Smooth muscle cell (in vitro differentiated cells): ENCODE data around the gene IPCEF1. TPM values are rescaled to one million over a fixed set of nuclear protein-coding genes. Genes with fewer than 3 reads are reported as not detected.
"Not testable (repeated sequence)": the region's sequence is repeated elsewhere in the genome, so short reads cannot be mapped to it uniquely, and the experiment has no call there.

ENCODE experiments used
- DNase-seq: peaks from one replicate; lab custom pipeline; 2025; ENCODE audit not compliant: unreplicated experiment; lab: John Stamatoyannopoulos, UW
- H2AFZ ChIP-seq: fragments of 200-600 bp; sonication (generic); 2 replicates; pipeline ENCODE4 v1.6.0; 2016; ENCODE audit warnings: antibody characterized with exemption, low read depth, mild to moderate bottlenecking
- H3F3A ChIP-seq: fragments of 200-600 bp; sonication (generic); 2 replicates; pipeline ENCODE4 v1.6.0; 2017; ENCODE audit warnings: antibody characterized with exemption, low read depth
- H3K27ac ChIP-seq: fragments of 200-600 bp; sonication (generic); 2 replicates; pipeline ENCODE4 v1.5.1; 2016; ENCODE audit warnings: low read depth, mild to moderate bottlenecking
- H3K27me3 ChIP-seq: fragments of 200-600 bp; sonication (generic); 2 replicates; pipeline ENCODE4 v1.6.1; 2016; ENCODE audit warnings: low read depth, mild to moderate bottlenecking
- H3K36me3 ChIP-seq: fragments of 200-600 bp; sonication (generic); 2 replicates; pipeline ENCODE4 v1.5.1; 2016; ENCODE audit warnings: low read depth
- H3K4me1 ChIP-seq: fragments of 200-600 bp; sonication (generic); 2 replicates; pipeline ENCODE4 v1.5.1; 2016; ENCODE audit warnings: low read depth
- H3K4me2 ChIP-seq: fragments of 200-600 bp; sonication (generic); 2 replicates; pipeline ENCODE4 v1.6.0; 2016; ENCODE audit warnings: mild to moderate bottlenecking
- H3K4me3 ChIP-seq: fragments of 200-600 bp; sonication (generic); 2 replicates; pipeline ENCODE4 v1.5.1; 2016; ENCODE audit warnings: mild to moderate bottlenecking
- H3K79me2 ChIP-seq: fragments of 200-600 bp; sonication (generic); 2 replicates; pipeline ENCODE4 v1.6.0; 2016; ENCODE audit warnings: low read depth, mild to moderate bottlenecking
- H3K9ac ChIP-seq: fragments of 200-600 bp; sonication (generic); 2 replicates; pipeline ENCODE4 v1.6.0; 2016; ENCODE audit warnings: low read depth
- H3K9me3 ChIP-seq: fragments of 200-600 bp; sonication (generic); replicated peaks from 2 replicates; pipeline ENCODE4 v1.5.1; 2016; ENCODE audit warnings: low read depth
- H4K20me1 ChIP-seq: fragments of 200-600 bp; sonication (generic); 2 replicates; pipeline ENCODE4 v1.6.0; 2016; ENCODE audit warnings: low read depth
- CTCF ChIP-seq: fragments of 200-600 bp; sonication (generic); IDR thresholded peaks from 2 replicates; pipeline ENCODE4 v1.5.1; 2017; ENCODE audit warnings: borderline replicate concordance, mild to moderate bottlenecking, antibody characterized with exemption; ENCODE audit not compliant: insufficient read depth, poor library complexity, severe bottlenecking
- WGBS: methylation state at CpG from one replicate; pipeline ENCODE4 v1.1.7; 2016; ENCODE audit warnings: low lambda C conversion rate; 5-methylcytosine and 5-hydroxymethylcytosine counted together
- polyA plus RNA-seq: library from polyadenylated mRNA; unstranded; fragments of >200 nt; fragmentation: Nextera tagmentation; extraction: Ambion mirVana; gene quantifications from 2 replicates; pipeline ENCODE4 v1.2.1, GENCODE V29; 2016
- total RNA-seq: library from RNA; depleted of rRNA; stranded (reverse); fragments of >200 nt; gene quantifications from 2 replicates; pipeline ENCODE4 v1.2.3, GENCODE V29; 2014

Gene IPCEF1
- total and polyA plus RNA-seq, 2 experiments from 2014 or later, result 0.04 TPM; not detected in 1

GRCh38 chr6:154316131-154316530 lies 40.5 kb downstream of the IPCEF1 start:
- WGBS, result 88% methylated on average over 1 of the region's 1 CpG
- no peak for DNase-seq
- H3K27me3 ChIP-seq, result no peaks in the 10 kb centered on the region

GRCh38 chr6:154314084-154314483 lies 42.5 kb downstream of the IPCEF1 start:
- no peaks in the 10 kb centered on the region for H3K27me3 ChIP-seq
- H2AFZ ChIP-seq, result no peak overlapping the region
- no peak overlapping the region for H3K27ac ChIP-seq
- H3K9me3 ChIP-seq, result no peaks in the 10 kb centered on the region
- no peaks in the 10 kb centered on the region for H3K36me3 ChIP-seq
- DNase-seq, result no peak
- no peak for TF ChIP-seq CTCF
- H3K4me1 ChIP-seq, result peaks cover 13% of the 10 kb centered on the region
- H3K4me2 ChIP-seq, result no peak overlapping the region
- H3K9ac ChIP-seq, result no peak overlapping the region
- H3F3A ChIP-seq, result peaks cover 9% of the 10 kb centered on the region
- no peaks in the 10 kb centered on the region for H4K20me1 ChIP-seq
- no peaks in the 10 kb centered on the region for H3K79me2 ChIP-seq
- 79% methylated on average over 1 of the region's 1 CpG for WGBS
- H3K4me3 ChIP-seq, result no peak overlapping the region

More at GRCh38 chr6:154316131-154316530, 40.5 kb downstream of the IPCEF1 start:
- no peaks in the 10 kb centered on the region for H4K20me1 ChIP-seq
- no peak overlapping the region for H3K9ac ChIP-seq
- H3K27ac ChIP-seq, result no peak overlapping the region
- H3K4me2 ChIP-seq, result no peak overlapping the region
- H3K36me3 ChIP-seq, result no peaks in the 10 kb centered on the region
- H3F3A ChIP-seq, result peaks cover 16% of the 10 kb centered on the region
- TF ChIP-seq CTCF, result no peak
- H3K4me3 ChIP-seq, result no peak overlapping the region
- peaks cover 23% of the 10 kb centered on the region for H3K4me1 ChIP-seq
- no peaks in the 10 kb centered on the region for H3K79me2 ChIP-seq
- no peak overlapping the region for H2AFZ ChIP-seq
- no peaks in the 10 kb centered on the region for H3K9me3 ChIP-seq

GRCh38 chr6:154308986-154309385 lies 47.6 kb downstream of the IPCEF1 start:
- no peaks in the 10 kb centered on the region for H3K27me3 ChIP-seq
- no peaks in the 10 kb centered on the region for H3K4me1 ChIP-seq
- no peaks in the 10 kb centered on the region for H3F3A ChIP-seq
- H3K4me3 ChIP-seq, result no peak overlapping the region
- H3K79me2 ChIP-seq, result no peaks in the 10 kb centered on the region
- no peak overlapping the region for H3K4me2 ChIP-seq
- no peaks in the 10 kb centered on the region for H3K36me3 ChIP-seq
- H2AFZ ChIP-seq, result no peak overlapping the region
- no peak for DNase-seq
- WGBS, result 95% methylated on average over 2 of the region's 2 CpGs
- no peak for TF ChIP-seq CTCF
- no peak overlapping the region for H3K27ac ChIP-seq
- H3K9me3 ChIP-seq, result no peaks in the 10 kb centered on the region
- no peak overlapping the region for H3K9ac ChIP-seq
- no peaks in the 10 kb centered on the region for H4K20me1 ChIP-seq

- Histone ChIP-seq H3K9ac (no peak overlapping the region), H3K4me1 (no peaks in the 10 kb centered on the region), H3K4me2 (no peak overlapping the region), H3K36me3 (no peaks in the 10 kb centered on the region), H3K9me3 (no peaks in the 10 kb centered on the region), H3K79me2 (no peaks in the 10 kb centered on the region), H3K4me3 (no peak overlapping the region), H3F3A (no peaks in the 10 kb centered on the region), H3K27ac (no peak overlapping the region), H4K20me1 (no peaks in the 10 kb centered on the region), H3K27me3 (no peaks in the 10 kb centered on the region), H2AFZ (no peak overlapping the region)
- DNase-seq, result no peak
- no peak for TF ChIP-seq CTCF
- 96% methylated on average over 7 of the region's 7 CpGs for WGBS
Measured at GRCh38 chr6:154307696-154308425, 48.7 kb downstream of the IPCEF1 start.

GRCh38 chr6:154307147-154307546 lies 49.5 kb downstream of the IPCEF1 start:
- not testable (repeated sequence) for H3K4me1 ChIP-seq, H3K27ac ChIP-seq, DNase-seq, H2AFZ ChIP-seq, H3K4me2 ChIP-seq, H3K27me3 ChIP-seq, H3K9me3 ChIP-seq, H3K36me3 ChIP-seq, H3K9ac ChIP-seq, H3F3A ChIP-seq, H3K79me2 ChIP-seq, H3K4me3 ChIP-seq, H4K20me1 ChIP-seq
- 90% methylated on average over 6 of the region's 6 CpGs for WGBS
